NCI-H1930 (cell line): ENCODE measurements around the gene EGF.
A peak's percentile ranks its signal among the peaks of the same experiment; 100 is the strongest.

Source experiments
- DNase-seq, 2 experiments: peaks; one replicate each; lab custom pipeline; 2025; lab: John Stamatoyannopoulos, UW

EGF gene

DNA sequence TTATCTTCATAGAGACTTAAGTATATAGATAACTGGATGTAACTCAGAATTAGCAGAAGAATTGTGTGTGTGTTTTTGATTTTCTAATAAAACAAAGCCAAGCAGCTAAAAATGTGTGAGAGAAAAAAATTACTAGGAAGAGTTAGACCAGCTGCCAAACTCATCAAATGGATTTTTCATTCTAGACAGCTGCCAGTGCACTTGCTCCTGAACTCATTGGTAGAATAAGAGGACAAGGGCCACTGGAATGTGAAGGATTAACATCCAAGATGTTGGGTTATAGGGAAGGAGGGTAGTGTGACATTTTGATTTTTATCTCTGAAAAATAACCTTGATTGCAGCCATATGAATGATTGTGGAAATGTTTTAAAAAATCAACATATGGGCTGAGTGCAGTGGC, 49.7 kb downstream of the EGF start:
- DNase-seq: no peak

- no peak for DNase-seq
Observed at GRCh38 chr4:109966891-109967481, 54.3 kb downstream of the EGF start.

DNA sequence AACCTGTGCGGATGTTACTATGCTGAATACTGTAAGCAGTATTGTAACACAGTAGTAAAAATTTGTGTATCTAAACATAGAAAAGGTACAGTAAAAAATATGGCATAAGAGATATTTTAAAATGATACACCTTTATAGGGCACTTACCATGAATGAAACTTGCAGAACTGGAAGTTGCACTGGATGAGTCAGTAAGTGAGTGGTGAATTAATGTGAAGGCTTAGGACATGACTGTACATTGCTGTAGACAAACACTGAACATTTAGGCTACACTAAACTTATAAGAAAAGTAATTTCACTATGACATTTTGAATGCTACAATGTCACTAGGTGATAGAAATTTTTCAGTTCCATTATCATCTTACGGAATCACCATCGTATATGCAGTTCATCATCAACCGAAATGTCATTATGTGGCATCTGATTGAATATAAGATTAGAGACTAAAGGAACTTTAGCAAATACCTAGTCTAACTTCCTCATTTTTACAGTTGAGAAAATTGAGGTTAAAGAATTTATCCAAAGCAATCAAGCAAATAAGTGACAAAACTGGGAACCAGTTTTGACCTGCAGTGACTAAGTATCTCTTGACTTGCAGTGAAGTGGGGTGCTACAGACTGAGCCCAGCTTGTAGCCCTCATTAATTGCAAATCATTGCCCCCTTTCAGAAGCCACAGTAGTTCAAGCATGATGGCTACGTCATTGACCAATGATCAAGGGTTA, 55.3 kb downstream of the EGF start:
- no peak for DNase-seq

DNA sequence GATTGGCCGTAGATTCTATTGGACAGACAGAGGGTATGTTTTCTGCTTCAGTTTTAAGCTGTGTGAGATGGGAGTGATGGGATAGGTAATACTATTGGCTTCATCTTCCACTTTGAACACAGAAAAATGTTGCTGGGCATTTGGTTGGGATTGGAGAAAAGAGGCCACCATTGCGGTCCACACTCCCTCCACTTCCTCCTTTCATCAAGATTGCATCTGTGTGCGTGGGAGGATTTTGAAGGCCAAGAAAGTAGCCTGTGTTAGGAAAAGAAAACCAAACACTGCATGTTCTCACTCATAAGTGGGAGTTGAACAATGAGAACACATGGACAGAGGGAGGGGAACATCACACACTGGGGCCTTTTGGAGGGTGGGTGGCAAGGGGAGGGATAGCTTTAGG, 56.4 kb downstream of the EGF start:
- no peak for DNase-seq

GRCh38 chr4:109969919-109970318, 57.2 kb downstream of the EGF start:
- no peak for DNase-seq

DNA sequence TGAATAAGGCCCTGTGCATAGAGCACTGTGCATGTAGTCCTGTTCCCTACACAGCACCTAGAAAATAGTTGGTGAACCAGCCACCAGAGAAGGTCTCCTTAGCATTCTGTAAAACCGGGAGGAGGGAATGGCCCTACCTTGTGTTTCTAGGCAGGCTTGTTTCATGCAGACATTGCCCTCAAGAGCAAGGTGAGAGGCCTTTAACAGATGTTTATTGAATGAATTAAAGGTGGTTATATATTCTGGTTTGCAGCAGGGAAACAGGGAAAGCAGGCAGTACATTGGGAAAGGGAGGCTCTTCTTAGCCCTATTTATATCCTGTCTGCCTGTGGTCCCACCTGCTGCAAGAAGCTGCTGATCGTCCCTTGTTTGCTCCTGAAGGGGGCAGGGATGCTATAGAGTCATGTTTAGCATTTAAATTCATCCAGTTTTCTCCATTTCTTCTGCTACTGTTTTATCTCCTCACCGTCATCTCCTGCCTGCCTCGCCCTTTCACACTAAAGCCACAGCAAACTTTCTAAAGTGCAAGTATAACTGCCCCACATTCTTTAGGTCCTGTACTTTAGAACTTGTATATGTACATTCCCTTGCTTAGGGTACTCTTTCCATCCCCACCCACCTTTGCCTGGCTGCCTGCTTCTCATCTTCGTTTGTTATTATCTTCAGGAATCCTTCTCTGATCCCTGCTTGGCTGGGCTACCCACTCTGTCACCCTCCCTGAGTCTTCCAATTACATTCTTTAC, 60.3 kb downstream of the EGF start:
- DNase-seq: no peak

DNA sequence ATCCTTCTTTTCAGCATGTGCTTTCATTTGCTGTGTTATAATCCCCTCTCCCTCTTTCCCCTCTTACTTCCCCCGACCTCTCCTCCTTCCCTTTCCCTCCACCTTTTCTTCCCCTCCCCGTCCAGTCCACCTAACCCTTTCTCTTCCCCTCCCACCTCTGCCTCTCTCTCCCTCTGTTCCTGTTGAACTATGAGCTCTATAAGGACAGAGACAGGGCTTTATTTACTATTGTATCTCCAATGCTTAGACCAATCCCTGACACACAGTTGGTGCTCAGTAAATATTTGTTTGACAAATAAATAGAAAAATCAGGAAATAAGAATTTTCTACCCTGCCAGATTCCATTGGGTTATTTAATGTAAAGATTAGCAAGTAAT, 60.8 kb downstream of the EGF start:
- no peak for DNase-seq

DNA sequence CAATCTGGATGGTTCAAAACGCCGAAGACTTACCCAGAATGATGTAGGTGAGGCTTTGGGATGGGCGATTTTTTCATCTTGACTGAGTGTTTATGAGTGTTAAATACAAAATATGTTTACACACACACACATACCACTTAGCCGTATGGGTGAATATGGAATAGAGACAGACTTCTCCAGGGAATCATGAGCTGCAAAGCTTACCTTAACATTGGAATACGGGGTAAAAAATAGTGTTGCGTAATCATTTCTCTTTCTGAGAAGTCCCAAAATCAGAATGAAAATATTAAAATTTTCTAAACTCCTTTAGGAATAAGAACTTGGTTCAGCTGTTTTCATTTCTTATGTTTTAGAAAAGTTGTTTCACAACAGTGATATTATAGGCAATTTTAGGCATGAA, 63.5 kb downstream of the EGF start:
- DNase-seq: no peak

- peak in 1 of 2 experiments; percentile 23 for DNase-seq
Observed at GRCh38 chr4:109977854-109978501, 65.3 kb downstream of the EGF start.

- DNase-seq: no peak
Observed at GRCh38 chr4:109978704-109979454, 66.2 kb downstream of the EGF start.

- DNase-seq: no peak
Observed at GRCh38 chr4:109979920-109980717, 67.4 kb downstream of the EGF start.

GRCh38 chr4:109981936-109982335, 69.3 kb downstream of the EGF start:
- no peak for DNase-seq

DNA sequence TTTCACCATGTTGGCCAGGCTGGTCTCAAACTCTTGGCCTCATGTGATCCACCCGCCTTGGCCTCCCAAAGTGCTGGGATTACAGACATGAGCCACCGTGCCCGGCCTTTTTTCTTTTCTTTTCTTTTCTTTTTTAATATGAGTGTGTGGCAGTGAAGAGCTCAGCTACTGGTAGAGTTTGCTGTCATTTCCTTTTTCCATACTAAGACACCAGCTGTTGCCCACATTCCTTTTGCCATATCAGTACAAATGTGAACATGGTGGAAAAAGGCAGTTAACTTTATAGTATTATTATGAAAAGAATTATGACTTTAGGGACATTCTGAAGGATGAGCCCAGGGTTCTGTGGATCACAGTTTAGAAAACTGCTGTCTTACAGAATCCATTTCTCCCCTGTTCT, 69.8 kb downstream of the EGF start:
- no peak for DNase-seq

DNA sequence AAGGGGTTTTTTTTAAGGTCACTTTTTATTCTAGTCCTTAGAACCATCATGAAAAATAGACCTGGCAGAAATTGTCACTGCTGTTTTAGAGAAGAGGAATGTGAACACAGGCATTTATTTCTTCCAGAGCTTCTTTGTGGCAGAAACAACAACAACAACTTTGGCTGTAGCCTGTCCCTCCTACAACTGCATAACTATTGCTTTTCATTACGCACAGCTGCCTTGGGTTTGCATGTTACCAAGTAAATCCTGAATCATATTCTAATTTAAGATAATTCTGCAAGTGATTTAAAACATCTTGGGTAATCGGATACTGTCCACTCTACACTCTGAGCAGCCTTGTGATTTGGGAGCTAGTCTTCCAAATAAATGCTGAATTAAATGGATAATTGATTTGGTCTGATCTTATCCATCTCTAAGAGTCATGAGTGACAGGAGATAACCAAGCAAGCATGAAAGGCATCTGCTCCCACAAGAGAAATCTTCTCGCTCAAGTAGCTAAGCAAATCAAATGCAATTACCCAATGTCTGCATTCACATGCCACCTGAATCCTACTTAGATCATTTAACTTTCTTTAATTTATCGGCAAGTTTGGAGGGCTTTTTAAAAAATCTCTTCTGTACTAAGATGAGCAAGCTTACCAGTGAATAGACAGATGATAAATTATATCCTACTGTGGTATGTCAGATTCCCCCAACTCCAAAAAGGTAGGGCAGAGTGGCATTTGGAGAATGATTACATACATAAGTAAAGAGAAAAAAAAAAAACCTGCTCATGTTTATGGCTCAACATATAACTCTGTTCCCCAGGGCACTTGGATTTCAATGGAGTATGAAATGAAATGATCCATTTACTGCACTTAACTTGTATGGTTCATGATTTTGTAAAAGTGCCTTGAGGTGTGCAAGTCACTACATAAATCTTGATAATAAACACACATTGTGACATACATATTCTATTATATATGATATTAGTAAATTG, 73.6 kb downstream of the EGF start:
- no peak for DNase-seq

- DNase-seq: no peak
Observed at GRCh38 chr4:109989044-109989443, 76.4 kb downstream of the EGF start.

DNA sequence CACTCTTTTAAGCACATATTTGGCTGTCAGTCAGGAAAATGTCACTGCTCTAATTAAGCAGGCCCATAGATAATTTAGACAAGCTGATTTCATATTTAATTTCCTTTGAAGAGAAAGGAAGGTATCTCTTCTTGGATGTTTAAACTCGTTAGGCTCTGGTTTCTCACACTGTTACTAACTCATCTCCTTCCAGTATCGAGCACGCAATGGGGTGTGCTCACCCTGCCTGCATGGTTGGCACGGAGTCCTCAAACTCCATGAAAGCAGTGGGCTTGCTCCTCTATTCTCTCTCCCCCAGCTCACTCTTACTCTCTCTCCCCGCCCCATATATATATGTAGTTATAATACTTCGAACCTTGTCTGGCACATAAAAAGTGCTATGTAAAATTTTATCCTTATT, 76.9 kb downstream of the EGF start:
- no peak for DNase-seq

DNA sequence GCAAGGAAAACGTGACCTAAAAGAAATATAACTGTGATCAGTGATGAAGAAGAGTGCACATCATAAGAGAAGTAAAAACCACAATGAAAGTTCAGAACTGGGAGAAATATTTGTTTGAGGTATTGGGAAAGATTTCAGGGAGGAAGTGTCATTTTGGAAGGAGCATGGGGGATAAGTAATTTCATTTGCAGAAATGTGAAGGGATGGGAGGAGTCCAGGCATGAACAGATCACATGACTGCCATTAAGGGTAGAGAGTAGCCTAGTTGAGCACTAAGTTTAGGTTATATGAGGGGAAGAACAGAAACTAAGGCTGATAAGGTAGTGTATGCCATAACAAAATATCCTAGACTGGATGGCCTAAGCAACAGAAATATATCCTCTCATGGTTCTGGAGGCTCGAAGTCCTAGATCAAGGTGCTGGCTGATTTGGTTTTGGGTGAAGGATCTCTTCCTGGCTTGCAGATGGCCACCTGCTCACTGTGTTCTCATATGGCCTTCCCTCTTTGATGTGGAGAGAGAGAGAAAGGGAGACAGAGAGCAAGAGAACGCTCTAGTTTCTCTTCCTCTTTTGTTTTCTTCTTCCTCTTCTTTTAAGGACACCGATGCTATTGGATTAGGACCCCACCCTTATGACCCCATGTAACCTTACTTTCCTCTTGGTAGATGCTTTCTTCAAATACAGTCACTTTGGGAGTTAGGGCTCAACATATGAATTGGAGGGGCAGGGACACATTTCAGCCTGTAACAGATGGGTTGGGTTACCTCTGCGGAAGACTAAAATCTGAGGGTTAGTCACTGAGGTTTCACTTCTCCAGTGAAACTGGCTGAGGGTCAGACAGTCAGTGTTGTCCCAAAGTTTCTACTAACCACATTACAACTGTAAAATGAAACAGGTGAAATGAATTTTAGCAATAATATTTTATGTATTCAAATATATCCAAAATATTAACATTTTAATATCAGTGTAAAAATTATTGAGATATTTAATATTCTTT, 77.9 kb downstream of the EGF start:
- DNase-seq: no peak

GRCh38 chr4:109993116-109993515, 80.4 kb downstream of the EGF start:
- no peak for DNase-seq

GRCh38 chr4:109994415-109994827, 81.7 kb downstream of the EGF start:
- no peak for DNase-seq
